ENCODE results near the gene ARID3A. TPM values are rescaled to one million over a fixed set of nuclear protein-coding genes. Genes with fewer than 3 reads are reported as not detected.

ARID3A gene
- total RNA-seq, 1 experiment from 2014 or later, result 0.85 TPM

DNA sequence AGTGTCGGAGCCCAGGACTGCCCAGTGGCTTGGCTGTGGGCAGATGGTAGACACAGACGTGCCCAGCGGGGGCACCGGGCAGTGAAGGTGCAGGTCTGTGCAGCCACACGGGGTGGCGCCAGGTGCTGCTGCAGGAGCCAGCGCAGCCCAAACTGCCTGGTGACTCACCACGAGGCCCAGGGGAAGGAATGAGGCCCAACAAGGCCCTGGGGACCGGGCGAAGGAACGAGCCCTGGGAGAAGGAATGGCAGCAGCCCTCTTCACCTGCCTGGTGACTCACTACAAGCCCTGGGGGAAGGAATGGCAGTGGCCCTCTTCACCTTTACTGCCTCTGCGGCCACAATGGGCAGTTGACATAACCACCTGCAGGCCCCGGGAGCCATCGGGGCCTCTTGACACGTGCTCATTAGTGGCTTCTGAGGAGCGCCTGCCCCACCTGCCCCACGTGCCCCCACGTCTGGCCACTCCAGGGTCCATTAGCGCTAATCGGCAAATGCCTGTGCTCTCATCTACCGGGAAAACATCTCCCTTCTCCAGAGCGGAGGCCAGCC lies 42.1 kb upstream of the ARID3A start:
- H3K9me3 Mint-ChIP-seq (ENCODE audit: low read depth, unreplicated experiment), result no peaks in the 10 kb centered on the region
- H3K36me3 Mint-ChIP-seq (ENCODE audit: insufficient read depth, unreplicated experiment), result peaks cover 43% of the 10 kb centered on the region
- BruUV-seq (replicated peaks), result no TSS peak
- CTCF ChIA-PET, result interaction anchor here (0.6 kb wide), 1 partner anchor 31 kb away, joined by 3 read pairs; no protein-coding TSS in a partner anchor
- TF ChIP-seq, protein P1, sequence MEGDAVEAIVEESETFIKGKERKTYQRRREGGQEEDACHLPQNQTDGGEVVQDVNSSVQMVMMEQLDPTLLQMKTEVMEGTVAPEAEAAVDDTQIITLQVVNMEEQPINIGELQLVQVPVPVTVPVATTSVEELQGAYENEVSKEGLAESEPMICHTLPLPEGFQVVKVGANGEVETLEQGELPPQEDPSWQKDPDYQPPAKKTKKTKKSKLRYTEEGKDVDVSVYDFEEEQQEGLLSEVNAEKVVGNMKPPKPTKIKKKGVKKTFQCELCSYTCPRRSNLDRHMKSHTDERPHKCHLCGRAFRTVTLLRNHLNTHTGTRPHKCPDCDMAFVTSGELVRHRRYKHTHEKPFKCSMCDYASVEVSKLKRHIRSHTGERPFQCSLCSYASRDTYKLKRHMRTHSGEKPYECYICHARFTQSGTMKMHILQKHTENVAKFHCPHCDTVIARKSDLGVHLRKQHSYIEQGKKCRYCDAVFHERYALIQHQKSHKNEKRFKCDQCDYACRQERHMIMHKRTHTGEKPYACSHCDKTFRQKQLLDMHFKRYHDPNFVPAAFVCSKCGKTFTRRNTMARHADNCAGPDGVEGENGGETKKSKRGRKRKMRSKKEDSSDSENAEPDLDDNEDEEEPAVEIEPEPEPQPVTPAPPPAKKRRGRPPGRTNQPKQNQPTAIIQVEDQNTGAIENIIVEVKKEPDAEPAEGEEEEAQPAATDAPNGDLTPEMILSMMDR (IDR thresholded peaks at IDR 0.05; ENCODE audit: unreplicated experiment), result peak; percentile 34
- no peaks in the 10 kb centered on the region for H3K4me1 Mint-ChIP-seq (ENCODE audit: low read depth, unreplicated experiment)
- H3K27me3 Mint-ChIP-seq (ENCODE audit: unreplicated experiment), result no peaks in the 10 kb centered on the region
- H3K4me3 Mint-ChIP-seq (ENCODE audit: low read depth, unreplicated experiment), result no peak overlapping the region
- peak; percentile 88 for DNase-seq
- intact Hi-C loops (cut with micrococcal nuclease; ENCODE audit: unreplicated experiment), result no loop called here
- no peak overlapping the region for H3K27ac Mint-ChIP-seq (ENCODE audit: unreplicated experiment)

DNA sequence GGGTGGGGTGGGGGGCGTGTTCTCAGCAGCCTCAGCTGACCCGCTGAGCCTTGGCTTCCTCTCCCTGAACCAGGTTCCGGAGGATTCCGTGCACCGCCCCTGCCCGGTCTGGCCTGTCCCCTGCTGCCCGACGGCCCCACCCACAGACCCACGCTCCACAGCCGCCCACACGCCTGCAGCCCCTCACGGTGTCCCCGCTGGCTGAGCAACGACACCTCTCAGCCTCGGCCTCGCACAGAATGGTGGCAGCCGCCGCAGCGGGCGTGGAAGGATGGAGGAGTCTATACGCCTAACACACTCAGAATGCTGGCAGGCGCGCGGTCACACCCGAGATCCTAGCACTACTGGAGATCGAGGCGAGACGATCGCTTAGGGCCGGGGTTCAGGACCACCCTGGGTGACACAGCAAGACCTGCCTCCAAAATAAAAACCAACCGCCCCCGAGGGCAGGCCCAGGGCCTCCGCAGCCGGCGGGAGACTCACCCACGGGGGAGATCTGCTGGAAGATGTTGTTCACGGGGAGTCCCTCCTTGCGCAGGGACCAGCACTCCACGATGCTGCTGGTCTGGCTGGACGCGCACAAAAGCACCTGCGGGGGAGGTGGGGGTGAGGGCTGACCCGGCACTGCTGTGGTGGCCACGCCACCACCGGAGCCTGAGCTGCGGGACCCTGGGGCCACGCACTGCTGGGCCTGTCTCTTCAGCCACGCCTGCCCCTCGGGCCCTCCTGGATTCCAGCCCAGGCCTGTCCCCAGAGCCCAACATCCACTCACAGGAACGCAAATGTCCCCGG lies 41.2 kb upstream of the ARID3A start:
- no peak overlapping the region for H3K27ac Mint-ChIP-seq (ENCODE audit: unreplicated experiment)
- intact Hi-C loops (cut with micrococcal nuclease; ENCODE audit: unreplicated experiment), result no loop called here
- peaks cover 37% of the 10 kb centered on the region for H3K36me3 Mint-ChIP-seq (ENCODE audit: insufficient read depth, unreplicated experiment)
- H3K4me1 Mint-ChIP-seq (ENCODE audit: low read depth, unreplicated experiment), result no peaks in the 10 kb centered on the region
- TF ChIP-seq, protein P1 (IDR thresholded peaks at IDR 0.05; ENCODE audit: unreplicated experiment), result no peak
- DNase-seq, result no peak
- no peaks in the 10 kb centered on the region for H3K9me3 Mint-ChIP-seq (ENCODE audit: low read depth, unreplicated experiment)
- CTCF ChIA-PET, result no interaction called here
- H3K4me3 Mint-ChIP-seq (ENCODE audit: low read depth, unreplicated experiment), result no peak overlapping the region
- BruUV-seq (replicated peaks), result no TSS peak
- H3K27me3 Mint-ChIP-seq (ENCODE audit: unreplicated experiment), result no peaks in the 10 kb centered on the region

DNA sequence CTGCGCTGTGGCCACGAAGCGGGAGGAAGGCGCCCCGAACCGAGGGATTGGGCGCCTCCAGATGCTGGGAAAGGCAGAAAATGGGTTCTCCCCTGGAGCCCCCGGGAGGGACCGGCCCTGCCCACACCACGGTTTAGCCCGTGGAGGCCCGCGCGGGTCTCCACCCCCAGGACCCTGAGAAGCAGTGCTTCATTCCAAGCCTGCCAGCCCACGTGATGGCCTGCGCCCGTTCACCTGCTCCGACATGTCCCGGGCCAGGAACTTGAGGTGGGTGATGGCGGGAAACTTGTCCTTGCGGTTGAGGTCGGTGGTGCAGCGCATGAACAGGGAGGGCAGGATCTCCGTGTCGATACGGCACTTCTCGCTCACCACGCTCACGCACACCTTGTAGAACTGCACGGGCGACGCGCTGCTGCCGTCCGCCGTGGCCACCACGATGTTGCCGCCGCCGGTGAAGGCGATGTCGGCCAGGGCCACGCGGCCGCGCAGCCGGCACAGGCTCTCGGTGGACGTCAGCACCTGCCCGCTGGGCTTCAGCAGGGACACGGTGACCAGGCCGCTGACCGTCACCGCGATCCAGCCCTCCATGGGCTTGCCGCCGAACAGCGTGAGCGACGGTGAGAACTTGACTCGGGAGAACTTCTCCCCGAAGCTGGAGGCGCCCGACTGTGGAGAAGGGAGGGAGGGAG lies 40.2 kb upstream of the ARID3A start:
- Mint-ChIP-seq H3K9me3 (ENCODE audit: low read depth, unreplicated experiment) (no peaks in the 10 kb centered on the region), H3K27ac (ENCODE audit: unreplicated experiment) (no peak overlapping the region), H3K4me1 (ENCODE audit: low read depth, unreplicated experiment) (no peaks in the 10 kb centered on the region), H3K4me3 (ENCODE audit: low read depth, unreplicated experiment) (no peak overlapping the region), H3K36me3 (ENCODE audit: insufficient read depth, unreplicated experiment) (peaks cover 34% of the 10 kb centered on the region), H3K27me3 (ENCODE audit: unreplicated experiment) (no peaks in the 10 kb centered on the region)
- intact Hi-C loops (cut with micrococcal nuclease; ENCODE audit: unreplicated experiment), result no loop called here
- no TSS peak for BruUV-seq (replicated peaks)
- no peak for DNase-seq
- TF ChIP-seq, protein P1 (IDR thresholded peaks at IDR 0.05; ENCODE audit: unreplicated experiment), result no peak
- CTCF ChIA-PET, result no interaction called here

DNA sequence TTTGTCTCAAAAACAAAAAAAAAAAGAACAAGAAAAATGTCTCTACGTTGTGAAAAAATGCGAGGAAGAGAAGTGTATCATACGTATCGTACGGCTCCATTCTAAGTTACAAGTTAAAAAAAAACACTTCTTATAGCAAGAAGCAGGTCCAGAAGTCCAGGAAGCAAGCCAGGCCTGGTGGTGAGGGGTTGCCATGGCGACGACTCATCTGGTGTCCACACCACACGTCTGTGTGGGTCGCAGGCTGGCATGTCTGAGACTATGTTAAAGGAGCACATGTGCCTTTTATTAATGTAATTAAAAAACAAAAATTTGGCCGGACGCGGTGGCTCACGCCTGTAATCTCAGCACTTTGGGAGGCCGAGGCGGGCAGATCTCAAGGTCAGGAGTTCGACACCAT lies 38.8 kb upstream of the ARID3A start:
- DNase-seq, result no peak
- no TSS peak for BruUV-seq (replicated peaks)
- CTCF ChIA-PET, result no interaction called here
- no peaks in the 10 kb centered on the region for H3K27me3 Mint-ChIP-seq (ENCODE audit: unreplicated experiment)
- no peaks in the 10 kb centered on the region for H3K9me3 Mint-ChIP-seq (ENCODE audit: low read depth, unreplicated experiment)
- TF ChIP-seq, protein P1 (IDR thresholded peaks at IDR 0.05; ENCODE audit: unreplicated experiment), result no peak
- H3K36me3 Mint-ChIP-seq (ENCODE audit: insufficient read depth, unreplicated experiment), result peaks cover 42% of the 10 kb centered on the region
- H3K4me3 Mint-ChIP-seq (ENCODE audit: low read depth, unreplicated experiment), result no peak overlapping the region
- no peaks in the 10 kb centered on the region for H3K4me1 Mint-ChIP-seq (ENCODE audit: low read depth, unreplicated experiment)
- intact Hi-C loops (cut with micrococcal nuclease; ENCODE audit: unreplicated experiment), result no loop called here
- no peak overlapping the region for H3K27ac Mint-ChIP-seq (ENCODE audit: unreplicated experiment)

All from Calu3 (cell line).